Fibroblast of skin of right biceps (primary cell): ENCODE measurements around the gene FAM3B.

Experiments used
- DNase-seq: peaks from one replicate; pipeline ENCODE4 v3.0.0-alpha.2; 2013

The FAM3B gene

DNA sequence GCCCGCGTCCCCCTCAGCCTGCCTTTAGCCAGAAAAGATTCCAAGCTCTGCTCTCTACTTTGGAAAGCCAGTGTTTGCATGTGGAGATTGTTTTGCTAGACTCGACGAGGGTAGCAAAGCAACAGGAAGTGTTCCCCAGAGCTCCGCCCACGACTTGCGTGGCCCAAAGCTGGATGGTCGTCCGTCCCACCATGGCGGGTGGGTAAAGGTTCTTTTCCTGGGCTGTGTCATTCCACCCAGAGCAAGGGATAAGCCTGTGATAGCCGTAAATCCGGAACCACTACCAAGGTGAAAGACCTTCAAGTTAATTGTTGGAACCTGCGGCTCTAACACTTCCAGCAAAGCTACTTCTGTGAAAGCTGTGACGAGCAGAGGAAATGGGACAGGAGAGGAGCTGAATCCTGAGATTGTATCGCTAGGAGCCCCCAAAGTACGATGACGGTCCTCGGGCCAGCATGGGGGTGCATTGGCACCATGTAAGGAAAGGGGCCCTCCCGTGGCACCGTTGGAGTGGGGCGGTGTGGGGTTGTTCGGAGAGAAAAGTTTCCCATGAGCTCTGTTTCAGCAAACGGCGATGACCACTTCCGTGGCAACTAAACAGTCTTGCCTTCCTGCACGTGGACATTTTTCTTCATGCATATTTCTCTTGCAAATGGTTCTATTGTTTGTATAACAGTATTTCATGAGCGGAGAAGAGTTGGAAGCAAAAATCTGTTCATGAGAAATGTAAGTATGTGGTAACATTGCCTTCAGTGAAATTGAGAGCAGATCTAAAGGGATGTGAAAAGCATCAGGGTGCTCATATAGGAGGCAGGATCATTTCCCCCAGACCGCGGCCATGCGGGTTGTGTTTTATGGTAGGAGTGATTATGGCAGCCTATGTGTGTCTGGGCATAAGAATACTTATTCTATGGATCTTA is 53.6 kb downstream of the FAM3B start:
- DNase-seq: no peak

DNA sequence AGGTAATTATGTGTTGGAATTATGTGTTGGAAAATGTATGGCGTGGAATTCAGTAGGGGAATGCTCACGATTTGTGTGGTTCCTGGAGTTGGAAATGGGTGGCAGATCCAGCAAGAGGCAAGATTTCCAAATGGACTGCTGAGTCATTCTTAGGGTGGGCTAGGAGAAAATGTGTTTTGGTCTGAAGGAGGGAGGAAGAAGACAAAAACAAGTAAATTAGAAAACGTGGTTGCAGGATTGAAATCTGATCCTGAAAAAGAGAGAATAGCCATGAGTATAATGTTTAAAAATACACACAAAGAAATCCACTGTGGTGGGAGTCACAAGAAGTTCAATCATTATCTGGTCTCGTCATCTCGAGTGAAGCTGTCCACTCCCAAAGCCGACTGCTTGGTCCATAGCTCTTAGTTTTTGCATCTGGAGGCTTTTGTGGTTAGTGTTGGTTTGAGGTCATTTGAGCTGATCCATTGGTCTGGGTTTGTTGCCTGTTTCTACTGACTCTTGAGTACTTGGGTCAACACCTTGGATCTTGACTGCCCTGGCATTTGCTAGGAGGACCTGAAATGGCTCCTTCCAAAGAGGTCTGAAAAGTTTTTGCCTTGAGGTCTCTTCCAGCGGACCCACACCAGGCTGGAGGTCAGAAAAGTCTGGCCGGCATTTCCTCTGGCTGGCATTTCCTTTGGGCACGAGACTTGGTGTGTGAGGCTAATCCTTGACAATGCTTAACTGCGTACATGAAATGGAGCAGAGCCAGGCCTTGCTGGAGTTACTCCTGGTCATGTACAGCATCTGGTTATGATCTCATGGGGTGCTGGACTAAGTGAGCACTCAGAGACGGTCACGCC is 54.5 kb downstream of the FAM3B start:
- peak; percentile 15 for DNase-seq

GRCh38 chr21:41371685-41372030 is 55.1 kb downstream of the FAM3B start:
- DNase-seq: no peak

DNA sequence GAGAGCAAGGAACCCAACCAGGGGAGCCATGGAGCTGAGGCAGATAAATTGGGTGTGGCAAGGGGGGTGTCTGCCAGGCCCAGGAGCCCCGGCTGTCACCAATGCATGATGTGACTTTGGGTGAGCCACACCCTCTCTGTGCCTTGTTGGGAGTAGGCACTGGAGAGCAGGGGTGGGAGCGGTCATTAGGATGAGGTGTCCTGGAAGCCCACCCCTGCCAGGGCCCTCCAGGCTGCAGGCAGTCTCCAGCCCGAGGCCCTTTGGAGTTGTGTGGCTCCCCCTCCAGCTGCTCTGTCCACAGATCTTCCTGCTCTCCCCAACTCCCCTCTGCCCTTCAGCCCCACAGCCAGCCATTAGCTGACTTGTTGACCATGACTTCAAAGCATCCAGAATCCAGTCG is 56.7 kb downstream of the FAM3B start:
- DNase-seq: no peak

- DNase-seq: no peak
Measured at GRCh38 chr21:41373763-41374162, 57.2 kb downstream of the FAM3B start.

GRCh38 chr21:41374177-41374712 is 57.6 kb downstream of the FAM3B start:
- no peak for DNase-seq

DNA sequence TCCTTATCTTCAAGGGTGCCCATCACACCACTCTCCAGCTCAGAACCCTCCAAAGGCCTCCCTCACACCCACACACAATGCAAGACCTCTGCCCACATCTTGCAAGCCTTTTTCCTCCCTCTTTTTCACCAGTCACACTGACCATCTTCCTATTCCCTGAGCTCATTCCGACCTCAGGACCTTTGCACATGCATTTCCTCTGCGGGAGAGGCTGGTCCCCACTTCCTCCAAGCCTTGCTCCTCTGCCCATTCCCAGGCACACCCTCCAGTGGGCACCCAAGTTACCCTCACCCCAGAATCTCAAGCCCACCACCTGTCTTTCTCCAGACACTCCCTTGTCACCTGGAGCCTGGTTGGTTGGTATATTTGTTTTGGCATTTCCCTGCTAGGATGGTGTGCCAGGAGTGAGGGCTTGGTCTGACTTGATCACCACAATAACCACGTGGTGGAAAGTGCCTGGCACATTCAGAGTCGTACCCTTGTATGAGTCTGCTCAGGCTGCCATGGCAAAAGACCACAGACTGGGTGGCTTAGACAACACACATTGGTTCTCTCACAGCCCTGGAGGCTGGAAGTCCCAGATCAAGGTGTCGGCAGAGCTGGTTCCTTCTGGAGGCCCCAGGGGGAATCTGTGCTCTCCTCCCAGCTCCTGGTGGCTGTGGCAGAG is 58.4 kb downstream of the FAM3B start:
- no peak for DNase-seq

DNA sequence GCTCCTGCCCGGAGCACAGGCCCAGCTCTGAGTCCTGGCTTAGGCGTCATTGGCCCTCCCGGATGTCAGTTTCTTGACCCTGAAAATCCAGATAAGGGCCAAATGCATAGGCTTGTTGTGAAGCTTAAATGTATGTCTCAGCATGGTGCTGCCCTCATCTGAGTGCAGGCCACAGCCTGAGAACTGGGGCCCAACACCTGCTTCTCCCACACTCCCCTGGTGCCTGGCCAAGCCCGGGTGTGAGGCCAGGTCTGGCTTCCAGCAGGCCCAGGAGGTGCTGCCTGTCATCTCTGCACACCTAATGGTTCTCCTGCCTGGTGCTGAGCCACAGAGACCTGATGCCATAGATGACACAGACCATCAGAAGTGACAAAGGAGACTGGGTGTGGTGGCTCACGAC is 59.3 kb downstream of the FAM3B start:
- no peak for DNase-seq

GRCh38 chr21:41377715-41378114 is 61.1 kb downstream of the FAM3B start:
- DNase-seq: no peak

GRCh38 chr21:41378849-41379248 is 62.2 kb downstream of the FAM3B start:
- no peak for DNase-seq

GRCh38 chr21:41379901-41380300 is 63.3 kb downstream of the FAM3B start:
- no peak for DNase-seq

DNA sequence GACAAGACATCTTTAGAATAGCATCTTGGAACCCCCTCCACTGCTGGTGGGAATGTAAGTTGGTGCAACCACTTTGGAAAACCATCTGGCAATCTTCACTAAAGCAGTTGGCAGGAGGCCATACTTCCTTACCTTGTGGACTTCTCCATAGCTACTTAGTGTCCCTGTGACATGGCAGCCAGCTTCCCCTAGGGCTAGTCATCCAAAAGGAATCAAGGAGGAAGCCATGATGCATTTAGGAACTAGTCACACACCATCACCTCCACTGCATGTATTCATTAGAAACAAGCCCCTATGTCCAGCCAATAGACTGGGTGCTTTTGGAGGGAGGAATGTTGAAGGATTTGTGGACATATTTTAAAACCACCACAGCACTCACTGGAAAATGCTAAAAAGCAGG is 65.1 kb downstream of the FAM3B start:
- peak; percentile 35 for DNase-seq

GRCh38 chr21:41387042-41387819 is 70.6 kb downstream of the FAM3B start:
- DNase-seq: no peak

DNA sequence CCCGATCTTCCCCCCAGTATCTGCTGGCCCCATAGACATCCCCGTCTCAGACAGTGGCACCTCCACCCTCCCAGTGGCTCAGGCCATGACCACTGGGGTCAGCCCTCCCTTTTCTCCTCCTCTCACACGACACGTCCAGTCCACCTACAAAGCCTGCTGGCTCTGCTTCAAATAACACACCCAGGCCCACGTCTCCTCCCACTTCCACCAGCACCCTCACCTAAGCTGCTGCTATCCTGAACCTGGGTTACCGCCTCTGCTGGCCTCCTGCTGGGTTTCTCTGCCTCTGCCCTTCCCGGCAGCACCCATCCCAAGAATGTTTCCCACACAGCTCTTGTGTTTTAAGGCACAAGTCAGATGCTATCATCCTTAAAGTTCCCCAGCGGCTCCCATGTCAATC is 71.2 kb downstream of the FAM3B start:
- DNase-seq: no peak

DNA sequence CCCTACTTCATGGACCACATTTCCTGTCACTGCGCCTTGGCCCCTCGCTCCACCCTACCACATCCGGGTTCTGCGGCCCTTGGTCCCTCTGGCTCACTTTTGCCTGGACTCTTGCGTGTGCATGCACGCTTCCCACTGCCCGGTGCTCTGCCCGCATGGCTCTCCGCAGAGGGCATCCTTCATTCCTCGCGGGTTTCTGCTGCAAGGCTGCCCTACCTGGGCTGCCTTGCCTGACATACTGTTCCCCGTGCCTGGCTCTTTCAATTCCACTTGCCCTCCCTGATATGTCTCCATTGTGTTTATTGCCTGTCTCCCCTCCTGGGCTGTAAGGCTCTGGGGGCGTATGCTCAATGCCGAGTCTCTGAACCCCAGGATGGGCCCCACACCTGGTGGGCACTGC is 71.7 kb downstream of the FAM3B start:
- no peak for DNase-seq

DNA sequence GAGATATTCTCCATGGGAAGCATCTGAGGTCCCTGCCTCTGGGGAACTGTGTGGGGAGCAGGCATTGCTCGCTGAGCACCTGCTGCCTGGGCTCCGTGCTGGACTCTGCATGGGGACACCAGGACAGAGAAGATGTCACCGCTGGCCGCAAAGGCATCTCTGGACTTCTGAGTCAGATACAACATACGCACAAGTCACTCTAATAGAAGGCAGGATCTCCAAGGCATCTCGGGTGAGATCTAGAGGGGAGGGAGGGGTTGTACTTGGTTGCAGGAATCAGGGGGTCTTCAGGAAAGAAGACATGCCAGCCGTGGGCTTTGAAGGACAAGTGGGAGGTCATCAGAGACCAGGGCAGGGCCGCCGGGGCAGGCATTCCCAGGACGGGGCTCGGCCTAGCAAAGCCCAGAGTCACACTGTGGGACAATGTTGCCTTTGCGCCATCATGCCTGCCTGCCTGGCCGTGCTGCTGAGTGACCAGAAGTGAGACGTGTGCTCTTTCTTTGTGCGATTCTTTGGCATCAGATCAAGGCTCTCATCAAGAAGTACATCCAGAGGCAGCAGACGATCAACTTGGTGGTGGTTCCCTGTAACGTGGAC is 73.5 kb downstream of the FAM3B start:
- no peak for DNase-seq

- DNase-seq: no peak
Measured at GRCh38 chr21:41393876-41394465, 77.4 kb downstream of the FAM3B start.

- DNase-seq: no peak
Measured at GRCh38 chr21:41396558-41397075, 80.0 kb downstream of the FAM3B start.

GRCh38 chr21:41397471-41397891 is 80.9 kb downstream of the FAM3B start:
- no peak for DNase-seq

GRCh38 chr21:41398251-41398650 is 81.7 kb downstream of the FAM3B start:
- DNase-seq: no peak

DNA sequence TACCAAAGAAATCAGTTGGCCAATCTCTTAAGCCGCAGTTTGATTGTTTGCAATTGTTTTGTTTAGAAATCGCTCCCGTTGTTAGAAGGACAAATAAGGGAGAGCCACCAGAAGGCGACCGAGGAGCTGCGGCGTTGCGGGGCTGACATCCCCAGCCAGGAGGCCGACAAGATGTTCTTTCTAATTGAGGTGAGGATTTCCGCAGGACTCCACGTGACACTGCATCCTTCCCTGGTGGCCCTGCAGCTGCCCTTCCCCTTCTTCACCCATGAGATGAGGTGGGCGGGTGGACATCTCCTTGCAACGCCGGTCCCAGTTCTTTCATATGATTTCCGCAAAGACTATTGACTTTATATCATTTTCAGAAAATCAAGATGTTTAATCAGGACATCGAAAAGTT is 82.2 kb downstream of the FAM3B start:
- DNase-seq: no peak
